ENCODE data around the gene TJP1.

TJP1 gene

GRCh38 chr15:29822100-29822683, at the start of gene TJP1:
Gene TJP1, minus strand, starts transcription at chr15:29822468. Its CDS starts 440 bp downstream, at chr15:29822028.
- DNase-seq = no peak

GRCh38 chr15:29871401-29871800, 49.1 kb upstream of the TJP1 start:
- DNase-seq = no peak

- DNase-seq = no peak
Measured at GRCh38 chr15:29870495-29871151, 48.4 kb upstream of the TJP1 start.

DNA sequence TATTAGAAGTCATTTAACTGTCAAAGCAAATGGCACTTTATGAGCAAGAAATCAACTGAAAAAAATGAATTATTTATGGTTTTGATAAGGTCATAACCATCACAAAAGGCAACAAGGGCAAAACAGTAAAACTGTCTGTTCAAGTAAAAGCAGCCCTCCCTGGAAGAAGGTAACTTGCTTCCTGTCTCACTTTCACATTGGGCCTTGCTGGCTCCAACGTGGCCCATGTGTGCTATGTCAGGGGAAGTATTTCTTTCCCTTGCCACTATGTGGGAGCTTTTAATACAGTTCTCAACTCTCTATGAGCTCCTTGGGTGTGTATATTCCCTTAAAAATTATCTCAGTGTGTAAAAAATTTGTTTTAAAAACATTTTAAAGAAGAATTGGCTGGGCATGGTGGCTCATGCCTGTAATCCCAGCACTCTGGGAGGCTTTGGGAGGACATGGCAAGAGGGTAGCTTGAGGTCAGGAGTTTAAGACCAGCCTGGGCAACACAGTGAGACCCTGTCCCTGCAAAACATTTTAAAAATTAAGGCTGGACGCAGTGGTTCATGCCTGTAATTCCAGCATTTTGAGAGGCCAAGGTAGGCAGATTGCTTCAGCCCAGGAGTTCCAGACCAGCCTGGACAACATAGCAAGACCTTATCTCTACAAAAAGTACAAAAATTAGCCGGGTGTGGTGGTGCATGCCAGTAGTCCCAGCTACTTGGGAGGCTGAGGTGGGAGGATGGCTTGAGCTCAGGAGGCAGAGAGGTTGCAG, 45.2 kb upstream of the TJP1 start:
- DNase-seq = no peak

DNA sequence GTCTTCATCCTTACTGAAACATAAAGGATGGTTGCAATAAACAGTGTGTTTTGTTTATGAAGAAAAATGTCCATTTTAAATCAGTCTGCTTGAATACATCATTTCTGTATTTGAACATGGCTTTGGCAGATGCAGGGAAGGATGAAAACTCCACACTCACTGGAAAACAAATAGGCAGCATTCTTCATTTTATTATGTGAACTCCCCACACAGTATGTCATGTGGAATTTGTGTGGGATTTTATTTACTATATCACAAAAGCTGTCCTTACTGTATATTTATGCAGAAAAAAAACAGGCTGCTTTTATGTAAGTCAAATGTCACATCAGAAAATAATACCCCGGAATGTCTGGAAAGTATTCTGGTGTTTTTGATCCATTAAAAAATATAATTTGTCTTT, 44.1 kb upstream of the TJP1 start:
- no peak for DNase-seq

GRCh38 chr15:29864501-29864900, 42.2 kb upstream of the TJP1 start:
- no peak for DNase-seq

DNA sequence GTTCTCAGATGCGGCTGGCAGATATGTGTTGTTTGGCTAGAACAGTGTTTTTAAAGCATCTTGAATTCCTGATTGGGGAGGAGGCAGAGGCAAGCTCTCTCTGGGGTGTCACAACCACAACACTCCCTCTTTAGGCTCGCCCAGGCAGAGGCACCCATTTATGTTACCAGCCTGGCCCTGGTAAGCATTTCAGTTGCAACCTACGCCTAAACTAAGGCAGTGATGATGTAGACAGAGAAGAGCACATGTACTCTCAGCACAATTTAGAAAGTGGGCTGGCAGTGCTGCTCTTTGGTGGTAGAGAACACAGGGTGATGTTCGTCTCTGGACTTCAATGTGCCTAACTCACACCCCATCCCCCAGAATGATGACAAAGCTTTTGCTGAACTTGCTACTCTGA, 41.2 kb upstream of the TJP1 start:
- no peak for DNase-seq

- no peak for DNase-seq
Measured at GRCh38 chr15:29862271-29862670, 40.0 kb upstream of the TJP1 start.

DNA sequence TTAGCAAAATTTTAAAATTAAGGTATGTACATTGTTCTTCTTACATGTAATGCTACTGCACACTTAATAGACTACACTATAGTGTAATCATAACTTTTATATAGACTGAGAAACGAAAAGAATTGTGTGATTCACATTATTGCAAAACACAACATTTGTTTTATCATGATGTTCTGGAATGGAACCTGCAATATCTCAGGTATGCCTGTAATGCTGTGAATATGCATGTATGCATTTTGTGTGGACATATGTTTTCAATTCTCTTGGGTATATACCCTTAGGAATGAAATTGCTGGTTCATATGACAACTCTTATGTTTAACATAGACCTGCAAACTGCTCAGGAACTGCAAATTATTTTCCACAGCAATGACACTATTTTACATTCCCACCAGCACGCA, 38.6 kb upstream of the TJP1 start:
- no peak for DNase-seq

DNA sequence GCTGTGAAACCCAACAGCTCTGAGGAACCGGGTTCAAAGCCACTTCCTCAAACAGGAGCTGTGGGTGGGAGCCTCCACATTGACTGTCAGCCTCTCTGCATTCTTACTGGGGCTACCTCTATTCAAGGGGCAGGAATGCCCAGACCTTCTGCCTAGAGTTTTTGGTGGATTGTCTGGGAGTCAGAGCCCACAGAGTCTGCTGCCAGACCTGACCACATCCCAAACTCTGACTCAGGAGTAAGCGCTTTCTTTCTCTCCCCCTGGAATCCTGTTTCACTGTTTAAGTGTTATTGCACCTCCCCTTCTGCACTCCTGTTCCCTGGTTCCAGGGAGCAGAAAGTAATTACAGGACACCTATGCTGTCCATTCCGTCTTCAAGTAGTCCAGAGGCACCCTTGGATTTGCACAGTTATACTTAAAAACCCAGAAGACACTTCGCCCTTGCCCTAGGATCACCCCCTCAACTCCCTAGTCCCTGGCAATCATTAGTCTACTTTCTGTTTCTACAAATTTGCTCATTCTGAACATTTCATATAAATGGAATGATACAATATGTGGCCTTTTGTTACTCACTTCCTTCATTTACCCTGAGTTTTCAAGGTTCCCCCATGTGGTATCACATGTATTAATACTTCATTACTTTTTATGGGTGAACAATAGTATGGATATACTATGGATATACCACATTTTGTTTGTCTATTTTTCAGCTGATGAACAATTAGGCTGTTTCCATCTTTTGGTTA, 37.9 kb upstream of the TJP1 start:
- no peak for DNase-seq

DNA sequence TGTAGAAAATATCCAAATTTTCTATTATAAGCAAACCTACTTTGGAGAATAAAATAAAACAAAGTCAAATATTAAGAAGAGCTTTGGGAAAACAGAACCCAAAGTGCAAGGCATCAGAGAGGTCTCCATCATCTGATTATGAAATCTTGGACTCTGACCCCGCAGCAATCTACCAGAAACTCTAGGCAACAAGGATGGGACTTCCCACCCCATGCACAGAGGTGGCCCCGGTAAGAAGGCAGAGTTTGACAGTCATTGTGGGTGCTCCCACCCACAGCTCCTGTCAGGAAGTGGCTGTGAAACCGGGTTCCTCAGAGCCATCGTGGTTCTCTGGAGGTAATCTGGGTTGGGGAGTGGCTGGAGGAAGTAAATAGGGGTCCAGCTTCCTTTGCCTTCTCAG, 37.0 kb upstream of the TJP1 start:
- DNase-seq = no peak

DNA sequence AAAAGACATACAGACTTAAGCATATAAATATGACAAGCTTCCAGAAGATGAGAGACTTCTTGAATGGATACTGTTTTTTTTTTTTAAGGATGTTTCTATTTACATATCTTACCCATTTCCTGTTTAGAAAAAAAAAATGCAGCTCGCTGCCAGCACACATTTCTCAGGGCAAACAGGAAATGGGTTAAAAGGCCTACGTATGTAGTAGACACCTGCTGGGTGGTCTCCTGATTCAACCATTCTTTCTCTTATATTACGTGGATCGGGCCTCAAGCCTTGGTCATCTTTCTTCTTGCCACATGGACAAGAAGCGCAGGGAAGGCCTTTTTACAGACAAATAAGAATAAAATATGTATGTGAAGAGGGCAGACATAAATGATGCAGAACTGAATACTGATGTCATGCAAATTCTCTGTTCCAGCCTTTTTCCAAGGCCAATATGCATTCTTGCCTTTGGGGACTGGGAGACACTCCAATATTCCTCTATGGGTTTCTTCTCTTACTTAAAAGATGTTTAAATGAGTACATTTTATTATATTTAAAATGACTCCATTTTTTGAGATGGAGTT, 35.0 kb upstream of the TJP1 start:
- DNase-seq = no peak

- DNase-seq = no peak
Measured at GRCh38 chr15:29854413-29854812, 32.1 kb upstream of the TJP1 start.

- no peak for DNase-seq
Measured at GRCh38 chr15:29853211-29853987, 31.1 kb upstream of the TJP1 start.

- DNase-seq = no peak
Measured at GRCh38 chr15:29852201-29852600, 29.9 kb upstream of the TJP1 start.

DNA sequence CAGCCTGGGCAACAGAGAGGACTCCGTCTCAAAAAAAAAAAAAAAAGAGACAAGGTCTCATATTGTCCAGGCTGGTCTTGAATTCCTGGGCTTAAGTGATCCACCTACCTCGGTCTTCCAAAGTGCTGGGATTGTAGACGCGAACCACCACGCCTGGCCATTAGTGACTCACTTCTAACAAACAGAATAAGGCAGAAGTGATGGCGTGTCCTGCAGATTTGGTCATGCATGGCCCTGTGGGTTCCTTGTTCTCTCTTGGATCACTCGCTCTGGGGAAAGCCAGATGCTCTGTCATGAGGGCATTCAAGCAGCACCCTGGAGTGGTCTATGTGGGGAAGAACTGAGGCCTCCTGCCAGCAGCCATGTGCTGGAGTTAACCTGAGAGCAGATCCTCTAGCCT, 27.4 kb upstream of the TJP1 start:
- DNase-seq = no peak

DNA sequence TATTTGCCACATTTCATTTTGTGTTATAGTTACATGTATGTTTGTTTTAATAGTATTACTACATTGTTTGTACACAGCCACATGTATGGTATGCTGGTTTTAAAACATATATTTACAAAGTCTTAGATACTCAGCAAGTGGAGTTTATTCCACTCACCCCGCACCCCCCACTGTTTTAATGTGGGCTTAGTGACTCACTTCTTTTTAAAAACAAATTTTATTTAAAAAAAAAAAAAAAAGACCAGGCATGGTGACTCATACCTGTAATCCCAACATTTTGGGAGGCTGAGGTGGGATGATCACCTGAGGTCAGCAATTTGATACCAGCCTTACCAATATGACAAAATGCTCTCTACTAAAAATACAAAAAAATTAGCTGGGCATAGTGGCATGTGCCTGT, 26.9 kb upstream of the TJP1 start:
- no peak for DNase-seq

- DNase-seq = no peak
Measured at GRCh38 chr15:29844290-29844903, 22.1 kb upstream of the TJP1 start.

- no peak for DNase-seq
Measured at GRCh38 chr15:29842290-29842689, 20.0 kb upstream of the TJP1 start.

DNA sequence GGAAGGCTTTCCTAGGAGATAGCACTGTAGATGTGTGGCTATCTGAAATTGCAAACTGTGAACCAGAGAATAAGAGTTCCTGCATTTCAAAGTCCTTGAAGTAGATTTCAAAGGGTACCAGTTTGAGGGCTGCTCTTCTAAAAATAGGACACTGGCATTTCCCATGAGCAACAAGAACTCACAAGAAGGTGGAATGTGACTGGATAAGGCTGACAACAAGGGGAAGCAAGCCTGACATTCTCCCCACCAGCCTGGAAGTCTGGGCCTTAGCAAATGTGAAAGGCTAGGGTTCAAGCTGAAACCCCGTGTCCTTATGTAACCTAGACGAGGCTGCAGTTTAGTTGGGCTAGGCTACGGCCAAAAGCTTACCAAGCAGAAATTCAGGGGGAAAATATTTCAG, 18.7 kb upstream of the TJP1 start:
- DNase-seq = no peak

- no peak for DNase-seq
Measured at GRCh38 chr15:29840054-29840453, 17.8 kb upstream of the TJP1 start.

Data from NCI-H1694 treated with DMSO at 0.1 percent for 48 hours (cell line).